GM18498 (cell line): ENCODE measurements around the gene EXOC3.
"Not testable (repeated sequence)": the region's sequence is repeated elsewhere in the genome, so short reads cannot be mapped to it uniquely, and the experiment has no call there.

Experiments used
- ATAC-seq: cut with Tn5 transposase; IDR thresholded peaks from one replicate; pipeline ENCODE4 v1.9.1; 2021; ENCODE audit warnings: mild to moderate bottlenecking, moderate library complexity; ENCODE audit not compliant: unreplicated experiment

The EXOC3 gene

DNA sequence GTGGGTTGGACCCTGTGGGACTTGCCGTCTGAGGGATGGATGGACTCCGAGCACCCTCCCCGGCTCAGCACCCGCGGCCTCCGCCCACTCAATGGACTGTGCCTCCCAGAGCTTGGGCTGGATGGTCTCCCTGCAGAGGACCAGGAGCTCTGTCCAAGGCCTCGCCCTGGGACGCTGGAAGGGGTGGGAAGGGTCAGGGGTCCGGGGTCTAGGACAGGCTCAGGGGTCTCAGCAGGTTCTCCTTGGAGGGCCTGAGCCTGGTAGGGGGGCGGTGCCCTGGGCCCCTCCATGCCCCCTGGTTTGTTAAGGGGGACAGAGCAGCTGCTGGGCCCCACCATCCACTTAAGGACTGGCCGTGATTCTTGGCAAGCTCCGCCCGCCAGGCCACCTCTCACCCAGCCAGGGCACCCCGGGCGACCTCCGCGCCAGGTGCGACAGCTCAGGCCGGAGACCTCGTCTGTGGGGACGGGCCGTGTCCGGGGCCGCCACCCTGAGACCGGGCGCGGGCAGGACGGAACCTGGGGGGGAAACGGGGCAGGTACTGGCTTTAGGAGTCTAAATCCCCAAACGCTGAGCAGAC, 29.2 kb downstream of the EXOC3 start:
- peak; percentile 21 for ATAC-seq

DNA sequence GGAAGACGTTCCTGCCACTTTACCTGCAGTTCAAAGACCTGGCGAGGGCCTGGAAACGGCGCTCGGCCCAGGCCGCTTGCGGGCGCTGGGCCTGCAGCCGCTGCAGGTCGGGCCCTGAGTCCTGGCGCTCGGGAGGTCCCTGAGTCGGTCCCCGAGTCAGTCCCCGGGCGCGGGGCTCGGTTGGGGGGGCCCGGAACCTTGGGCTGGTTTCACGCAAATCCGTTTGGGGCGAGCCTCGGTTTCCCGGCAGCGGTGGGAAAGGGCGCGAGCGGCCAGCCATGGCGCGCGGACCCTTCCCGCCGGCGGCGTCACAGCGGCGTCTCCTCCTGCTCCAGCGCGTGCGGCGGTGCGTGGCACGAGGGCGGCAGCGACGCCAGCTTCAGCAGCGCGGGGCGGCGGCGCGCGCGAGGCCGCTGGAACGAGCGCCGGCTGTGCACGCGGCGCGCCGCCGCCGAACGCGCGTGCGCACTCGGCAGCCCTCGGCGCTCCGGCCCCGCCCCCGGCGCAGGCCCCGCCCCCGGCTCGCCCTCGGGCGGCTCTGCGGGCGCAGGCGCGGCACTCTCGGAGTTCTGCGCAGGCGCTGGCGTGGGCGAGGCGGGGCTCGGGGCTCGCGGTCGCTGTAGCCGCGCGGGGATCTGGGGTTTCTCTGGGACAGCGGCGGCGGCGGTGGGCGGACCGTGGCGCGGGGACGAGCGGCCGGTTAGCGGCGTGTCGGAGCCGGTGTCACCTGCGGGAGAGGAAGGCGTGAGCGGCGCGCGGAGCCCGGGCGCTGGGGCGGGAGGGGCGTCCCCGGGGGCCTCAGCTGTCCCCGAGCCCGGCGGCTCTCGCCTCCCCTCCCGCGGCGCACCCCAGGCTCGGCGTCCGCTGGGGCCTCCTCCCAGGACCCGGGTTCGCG, 29.9 kb downstream of the EXOC3 start:
- ATAC-seq = peak; percentile 66

GRCh38 chr5:473551-474192, 30.7 kb downstream of the EXOC3 start:
- ATAC-seq = peak; percentile 32

GRCh38 chr5:474232-474839, 31.4 kb downstream of the EXOC3 start:
- ATAC-seq = not testable (repeated sequence)

DNA sequence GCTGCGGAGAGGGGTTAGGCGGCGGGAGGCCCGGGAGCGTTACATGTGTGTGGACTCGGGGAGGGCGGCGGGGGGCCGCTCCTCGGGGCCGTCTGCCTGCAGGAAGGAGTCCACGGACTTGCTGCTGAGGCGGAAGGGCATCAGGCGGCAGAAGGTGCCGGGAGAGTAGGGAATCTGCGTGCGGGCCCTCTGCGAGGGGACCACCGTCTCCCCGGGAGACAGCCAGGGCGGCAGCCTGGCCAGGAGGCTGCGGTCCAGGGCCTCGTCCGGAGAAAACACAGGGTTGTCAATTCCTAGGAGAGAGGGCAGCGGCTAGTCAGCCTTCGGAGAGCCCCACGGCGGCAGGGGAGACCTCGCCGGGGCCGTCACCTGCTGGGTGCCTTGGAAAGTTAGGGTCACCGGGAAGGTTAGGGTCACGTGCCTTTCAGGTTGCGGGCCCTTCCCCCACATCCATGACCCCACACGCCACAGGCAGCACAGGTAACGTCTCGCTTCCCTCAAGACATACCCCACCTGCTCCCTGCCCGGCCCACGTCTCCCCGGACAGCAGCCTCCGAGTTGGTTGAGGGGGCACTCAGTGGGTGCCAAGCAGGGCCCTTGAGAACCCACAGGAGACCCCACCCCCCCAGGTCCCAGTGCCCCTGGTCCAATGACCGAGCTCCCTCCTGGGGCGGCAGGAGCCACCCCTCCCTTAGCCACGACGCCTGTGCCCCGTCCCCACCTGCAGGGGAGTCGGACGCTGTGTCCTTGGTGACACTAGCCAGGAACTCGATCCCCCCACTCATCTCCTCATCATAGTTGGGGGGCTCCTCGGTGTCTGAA, 32.1 kb downstream of the EXOC3 start:
- ATAC-seq = no peak

GRCh38 chr5:475704-476101, 32.7 kb downstream of the EXOC3 start:
- ATAC-seq = no peak

DNA sequence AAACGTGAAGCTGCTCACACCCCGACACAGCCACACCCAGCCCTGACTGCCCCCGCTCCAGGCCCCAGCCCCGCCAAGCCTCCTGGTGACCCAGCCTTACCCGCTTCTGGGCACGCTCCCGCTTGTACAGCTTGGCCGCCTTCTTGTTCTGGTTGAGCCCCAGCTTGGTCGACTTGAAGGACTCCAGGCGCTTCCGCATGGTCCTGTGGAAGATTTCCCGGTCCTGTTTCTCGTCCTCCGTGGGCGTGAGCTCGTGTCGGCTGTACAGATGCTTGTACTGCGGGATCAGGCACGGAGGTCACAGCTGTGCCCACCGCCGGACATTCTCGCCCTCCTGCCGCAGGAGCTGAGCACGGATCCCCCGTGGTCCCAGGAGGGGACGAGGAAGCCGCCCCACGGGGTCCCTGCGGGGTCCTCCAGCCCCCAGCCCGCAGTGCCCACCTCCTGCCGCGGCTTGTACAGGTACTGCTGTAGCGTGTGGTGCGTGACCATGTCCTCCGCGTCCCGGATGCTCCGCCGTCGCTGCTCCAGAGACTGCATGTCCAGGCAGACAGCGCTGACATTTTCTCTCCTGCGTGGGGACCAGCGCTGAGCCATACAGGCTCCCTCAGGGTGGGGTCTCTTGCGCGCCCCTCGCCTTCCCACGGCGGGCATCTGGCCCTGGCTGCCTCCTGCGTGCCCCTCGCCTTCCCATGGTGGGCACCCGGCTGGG, 33.3 kb downstream of the EXOC3 start:
- ATAC-seq = no peak

DNA sequence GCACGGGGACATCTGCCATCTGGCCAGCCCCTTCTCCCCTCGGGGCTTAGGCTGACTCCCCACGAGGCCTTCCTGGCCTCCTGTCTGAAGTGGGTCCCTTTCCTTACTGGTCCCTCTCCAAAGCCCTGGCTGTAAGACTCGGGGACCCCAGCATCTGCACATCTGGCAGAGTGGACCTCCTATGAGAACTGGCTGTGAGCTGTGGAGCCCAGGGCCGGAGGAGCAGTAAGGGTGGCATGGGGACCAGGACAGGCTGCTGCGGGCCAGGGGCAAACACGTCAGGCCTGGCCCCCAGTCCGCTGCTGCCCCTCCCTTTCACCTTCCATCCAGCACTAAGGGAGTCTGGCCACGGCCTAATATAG, 33.8 kb downstream of the EXOC3 start:
- no peak for ATAC-seq

DNA sequence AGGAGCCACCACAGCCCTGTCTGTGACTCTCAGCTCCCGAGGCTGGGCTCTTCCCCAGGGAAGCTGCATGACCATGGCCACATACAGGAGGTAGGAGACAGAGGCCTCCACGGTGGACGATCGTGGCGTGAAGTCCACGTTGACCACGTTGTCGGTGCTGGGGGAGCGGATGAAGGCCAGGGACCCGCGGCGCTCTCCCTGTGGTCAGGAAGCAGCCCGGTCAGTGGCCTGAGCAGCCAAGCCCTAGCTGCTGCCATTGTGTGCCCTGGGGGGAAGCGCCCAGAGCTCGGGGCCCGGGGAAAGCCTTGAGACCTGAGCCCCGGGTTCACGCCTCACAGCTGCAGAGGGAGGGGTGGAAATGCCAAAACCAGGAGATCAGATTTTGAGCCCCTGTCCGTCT, 34.3 kb downstream of the EXOC3 start:
- ATAC-seq = no peak

DNA sequence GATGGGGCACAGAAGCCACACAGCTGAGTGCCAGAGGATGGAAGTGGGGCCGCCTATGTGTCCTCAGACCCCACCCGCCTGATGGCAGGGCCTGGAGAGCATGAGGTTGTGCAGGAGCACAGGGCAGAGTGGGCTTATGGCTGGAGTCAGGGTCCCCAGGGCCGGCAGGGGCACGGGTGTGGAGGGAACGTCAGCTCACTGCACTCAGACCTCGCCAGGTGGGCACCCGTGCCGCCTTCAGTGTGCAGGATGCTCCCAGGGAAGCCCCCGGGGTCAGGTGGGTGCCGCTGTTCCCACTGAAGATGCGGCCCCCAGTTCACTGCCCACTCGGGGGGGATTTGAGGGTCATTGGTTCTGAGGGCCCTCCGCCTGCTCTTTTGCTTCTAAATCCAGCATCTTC, 34.9 kb downstream of the EXOC3 start:
- ATAC-seq = no peak

GRCh38 chr5:478369-478981, 35.5 kb downstream of the EXOC3 start:
- no peak for ATAC-seq

- no peak for ATAC-seq
These were observed 36.1 kb downstream of the EXOC3 start for GRCh38 chr5:478982-479535.

DNA sequence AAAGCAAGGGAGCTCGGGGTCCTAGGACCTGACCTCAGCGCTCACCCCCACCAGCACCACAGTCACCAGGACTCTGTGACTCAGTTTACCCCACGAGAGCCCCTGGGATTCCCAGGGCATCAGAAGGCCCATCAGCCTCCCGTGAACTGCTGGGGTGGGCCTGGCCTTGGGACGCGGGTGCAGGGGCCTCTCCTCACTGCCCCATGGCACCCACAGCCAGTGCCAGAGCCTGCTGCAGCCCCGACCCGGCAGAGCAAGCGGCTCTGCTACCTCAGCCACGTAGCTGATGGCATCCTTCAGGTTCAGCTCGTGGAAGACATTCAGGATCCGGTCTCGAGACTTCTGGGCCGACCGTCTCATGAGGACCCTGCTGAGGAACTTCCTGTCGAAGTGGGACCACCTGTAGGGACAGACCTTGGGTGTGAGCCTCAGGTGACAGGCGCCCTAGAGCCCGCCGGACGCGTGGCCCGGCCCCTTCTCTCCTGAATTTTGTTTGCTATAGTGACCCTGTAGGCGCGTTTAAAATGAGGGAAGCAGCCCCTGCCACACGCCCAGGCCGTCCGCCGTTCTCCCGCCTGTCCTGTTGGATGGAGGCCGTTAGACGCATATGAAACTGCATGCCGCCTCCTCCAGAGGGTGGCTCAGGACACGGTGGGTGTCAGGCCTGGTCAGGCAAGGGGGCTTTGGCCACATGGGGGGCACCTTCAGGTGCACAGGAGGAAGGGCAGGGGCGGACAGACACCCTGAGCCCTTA, 36.8 kb downstream of the EXOC3 start:
- no peak for ATAC-seq

DNA sequence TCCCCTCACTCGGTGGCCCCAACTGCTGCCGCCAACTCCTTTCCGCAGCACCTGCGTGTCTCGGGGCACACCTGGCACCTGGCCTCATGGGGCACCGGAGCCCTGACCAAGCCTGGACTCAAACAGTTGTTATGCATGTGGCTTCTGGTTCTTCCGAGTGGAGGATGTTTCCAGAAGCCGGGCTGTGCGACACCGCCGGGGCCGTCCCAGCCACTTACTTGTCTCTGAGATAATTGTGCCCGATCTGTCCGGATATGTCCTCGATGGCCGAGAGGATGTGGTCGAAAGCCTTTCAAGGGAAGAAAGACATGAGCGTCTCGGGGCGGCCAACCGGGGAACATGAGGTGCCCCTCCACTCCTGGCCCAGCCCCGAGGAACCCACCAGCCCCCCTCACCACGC, 38.4 kb downstream of the EXOC3 start:
- ATAC-seq = no peak

DNA sequence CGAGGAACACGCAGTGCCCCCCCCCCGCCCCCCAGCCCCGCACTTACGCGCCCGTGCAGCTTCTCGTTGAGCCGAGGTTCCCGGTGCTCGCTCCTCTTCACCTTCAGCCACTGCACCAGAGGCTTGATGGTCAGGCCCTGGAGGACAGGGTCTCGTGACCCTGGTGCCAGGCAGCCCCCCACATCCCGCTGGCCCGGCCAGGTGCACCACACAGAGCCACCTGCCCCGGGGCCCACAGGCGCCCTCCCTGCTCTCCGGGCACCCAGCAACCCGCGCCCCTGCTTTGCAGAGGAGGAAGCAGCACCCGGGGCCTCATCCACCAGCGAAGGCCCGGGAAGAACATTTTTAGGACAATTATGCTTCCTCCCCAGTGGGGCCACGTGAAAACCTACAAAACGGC, 39.0 kb downstream of the EXOC3 start:
- no peak for ATAC-seq

- no peak for ATAC-seq
These were observed 39.5 kb downstream of the EXOC3 start for GRCh38 chr5:482506-482905.

DNA sequence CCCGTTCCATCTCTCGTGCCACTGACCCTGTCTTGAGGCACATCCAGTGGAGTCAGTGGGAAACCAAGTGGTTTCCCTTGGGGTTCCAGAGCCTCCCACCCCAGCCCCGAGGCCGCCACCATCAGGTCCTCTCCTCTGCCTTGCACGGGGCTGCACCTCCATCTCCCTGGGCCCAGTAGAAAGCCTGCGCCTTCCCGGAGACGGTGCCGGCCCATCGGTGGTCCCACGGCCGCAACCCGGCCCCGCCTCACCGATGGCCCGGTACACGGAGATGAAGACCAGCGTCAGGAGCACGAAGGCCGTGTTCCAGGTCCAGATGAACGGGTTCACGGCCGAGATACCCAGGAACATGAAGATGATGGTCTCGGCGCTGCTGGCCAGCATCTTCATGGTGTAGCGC, 40.0 kb downstream of the EXOC3 start:
- ATAC-seq = no peak

DNA sequence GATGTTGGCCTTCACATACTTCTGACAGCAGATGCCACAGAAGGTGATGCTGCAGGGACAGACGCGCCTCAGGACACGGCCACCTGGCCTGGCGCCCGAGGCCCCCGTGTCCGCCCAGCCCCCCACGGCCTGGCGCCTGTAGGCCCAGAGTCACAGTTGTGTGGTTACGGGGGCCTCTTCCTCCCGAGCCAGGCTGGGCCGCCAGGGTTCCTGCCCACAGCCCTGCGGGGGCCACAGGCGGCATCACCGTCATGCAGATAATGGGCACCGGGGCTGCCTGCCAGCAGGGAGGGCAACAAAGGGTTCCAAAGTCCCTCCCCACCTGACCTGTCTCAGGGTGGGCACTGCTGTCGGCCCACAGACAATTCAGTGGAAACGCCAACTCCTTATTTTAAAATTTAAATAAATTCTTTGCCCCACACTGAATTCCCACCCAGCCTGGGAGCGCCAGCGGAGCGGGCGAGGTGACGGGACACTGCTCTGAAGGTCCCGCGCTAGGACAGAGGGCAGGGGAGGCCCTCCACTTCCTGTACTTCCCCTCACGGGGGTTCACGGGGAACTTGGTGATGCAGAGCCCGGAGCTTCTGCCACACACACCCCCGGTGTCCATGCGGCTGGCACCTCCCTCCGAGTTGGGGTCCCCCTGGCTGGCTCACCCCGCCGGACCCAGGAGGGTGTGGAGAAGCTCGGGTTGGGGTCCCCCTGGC, 40.6 kb downstream of the EXOC3 start:
- ATAC-seq = no peak
